ENCODE measurements around the gene ABLIM2.

- TF ChIP-seq CTCF (IDR thresholded peaks at IDR 0.05 in 4 of 5, conservative IDR thresholded peaks at IDR 0.05 in 1 of 5) (no peak), POLR2A (IDR thresholded peaks at IDR 0.05) (no peak)
Measured at GRCh38 chr4:8188085-8188484, 29.5 kb upstream of the ABLIM2 start.

Measured in gastrocnemius medialis (tissue), 4 donors.